HL-60 (cell line): ENCODE measurements around the gene RNU1-4.
"Not testable (repeated sequence)": the region's sequence is repeated elsewhere in the genome, so short reads cannot be mapped to it uniquely, and the experiment has no call there.

ENCODE experiments used
- SPI1 ChIP-seq: IDR thresholded peaks from 2 replicates; pipeline ENCODE4 v1.6.1; 2012; ENCODE audit warnings: low read depth, mild to moderate bottlenecking, borderline replicate concordance
- TF ChIP-seq, protein P1 (sequence below): IDR thresholded peaks from one replicate; pipeline ENCODE4 v1.5.1; 2011; ENCODE audit warnings: low read length, control low read depth, inconsistent platforms; ENCODE audit not compliant: insufficient read depth

DNA sequence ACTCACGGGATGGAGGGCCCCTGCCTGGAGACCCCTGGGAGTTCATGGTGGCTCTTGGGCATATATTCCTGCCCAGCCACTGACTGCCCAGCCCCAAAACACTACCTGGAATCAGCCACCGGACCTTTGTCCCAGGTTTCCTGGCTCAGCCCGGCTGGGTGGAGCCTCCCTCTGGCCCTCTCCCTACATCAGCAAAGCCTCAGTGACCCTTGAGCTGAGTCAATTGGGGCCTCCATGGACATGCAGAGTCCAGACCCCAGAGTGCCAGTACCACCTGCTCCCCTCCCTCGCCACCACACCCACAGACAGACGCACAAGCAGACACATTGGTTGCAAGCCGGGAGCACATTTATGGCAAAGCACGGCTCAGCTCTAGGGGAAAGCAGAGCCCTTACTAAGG is 43.2 kb upstream of the RNU1-4 start:
- TF ChIP-seq, protein P1, sequence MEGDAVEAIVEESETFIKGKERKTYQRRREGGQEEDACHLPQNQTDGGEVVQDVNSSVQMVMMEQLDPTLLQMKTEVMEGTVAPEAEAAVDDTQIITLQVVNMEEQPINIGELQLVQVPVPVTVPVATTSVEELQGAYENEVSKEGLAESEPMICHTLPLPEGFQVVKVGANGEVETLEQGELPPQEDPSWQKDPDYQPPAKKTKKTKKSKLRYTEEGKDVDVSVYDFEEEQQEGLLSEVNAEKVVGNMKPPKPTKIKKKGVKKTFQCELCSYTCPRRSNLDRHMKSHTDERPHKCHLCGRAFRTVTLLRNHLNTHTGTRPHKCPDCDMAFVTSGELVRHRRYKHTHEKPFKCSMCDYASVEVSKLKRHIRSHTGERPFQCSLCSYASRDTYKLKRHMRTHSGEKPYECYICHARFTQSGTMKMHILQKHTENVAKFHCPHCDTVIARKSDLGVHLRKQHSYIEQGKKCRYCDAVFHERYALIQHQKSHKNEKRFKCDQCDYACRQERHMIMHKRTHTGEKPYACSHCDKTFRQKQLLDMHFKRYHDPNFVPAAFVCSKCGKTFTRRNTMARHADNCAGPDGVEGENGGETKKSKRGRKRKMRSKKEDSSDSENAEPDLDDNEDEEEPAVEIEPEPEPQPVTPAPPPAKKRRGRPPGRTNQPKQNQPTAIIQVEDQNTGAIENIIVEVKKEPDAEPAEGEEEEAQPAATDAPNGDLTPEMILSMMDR: not testable (repeated sequence)
- TF ChIP-seq SPI1: not testable (repeated sequence)
